ENCODE data around the gene AGMO. TPM values are rescaled to one million over a fixed set of nuclear protein-coding genes. Genes with fewer than 3 reads are reported as not detected.

AGMO gene
- total RNA-seq, 2 experiments from 2014 or later, result not detected

DNA sequence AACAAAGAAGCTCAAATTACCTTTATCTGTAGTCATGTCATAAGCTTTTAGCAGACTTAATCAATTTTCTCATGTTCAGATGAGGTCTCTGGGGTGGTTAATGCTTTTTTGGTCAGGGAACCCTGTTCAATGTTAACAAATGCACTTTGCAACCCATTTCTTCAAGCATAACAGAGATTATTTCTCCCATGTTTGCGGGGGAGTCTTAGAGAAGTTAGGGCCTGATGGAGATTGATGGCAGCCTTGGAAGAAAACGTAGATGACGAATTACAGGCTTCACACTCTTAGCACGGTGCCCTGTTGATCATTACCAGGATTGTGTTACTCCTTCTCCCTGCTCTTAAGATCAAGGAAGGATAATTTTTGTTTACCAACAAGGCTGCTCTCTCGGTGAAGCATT lies 76.4 kb downstream of the AGMO start:
- TF ChIP-seq, protein P1, sequence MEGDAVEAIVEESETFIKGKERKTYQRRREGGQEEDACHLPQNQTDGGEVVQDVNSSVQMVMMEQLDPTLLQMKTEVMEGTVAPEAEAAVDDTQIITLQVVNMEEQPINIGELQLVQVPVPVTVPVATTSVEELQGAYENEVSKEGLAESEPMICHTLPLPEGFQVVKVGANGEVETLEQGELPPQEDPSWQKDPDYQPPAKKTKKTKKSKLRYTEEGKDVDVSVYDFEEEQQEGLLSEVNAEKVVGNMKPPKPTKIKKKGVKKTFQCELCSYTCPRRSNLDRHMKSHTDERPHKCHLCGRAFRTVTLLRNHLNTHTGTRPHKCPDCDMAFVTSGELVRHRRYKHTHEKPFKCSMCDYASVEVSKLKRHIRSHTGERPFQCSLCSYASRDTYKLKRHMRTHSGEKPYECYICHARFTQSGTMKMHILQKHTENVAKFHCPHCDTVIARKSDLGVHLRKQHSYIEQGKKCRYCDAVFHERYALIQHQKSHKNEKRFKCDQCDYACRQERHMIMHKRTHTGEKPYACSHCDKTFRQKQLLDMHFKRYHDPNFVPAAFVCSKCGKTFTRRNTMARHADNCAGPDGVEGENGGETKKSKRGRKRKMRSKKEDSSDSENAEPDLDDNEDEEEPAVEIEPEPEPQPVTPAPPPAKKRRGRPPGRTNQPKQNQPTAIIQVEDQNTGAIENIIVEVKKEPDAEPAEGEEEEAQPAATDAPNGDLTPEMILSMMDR (IDR thresholded peaks at IDR 0.05), result no peak
- no peak overlapping the region for H3K4me3 Mint-ChIP-seq
- peaks cover 3% of the 10 kb centered on the region for H3K9me3 Mint-ChIP-seq
- H3K27me3 Mint-ChIP-seq, result no peaks in the 10 kb centered on the region
- no peaks in the 10 kb centered on the region for H3K36me3 Mint-ChIP-seq (ENCODE audit: low read depth)
- no peak overlapping the region for H3K27ac Mint-ChIP-seq
- CTCF ChIA-PET, result no interaction called here
- DNase-seq (no peak), ATAC-seq (no peak)
- POLR2A ChIA-PET, result no interaction called here
- intact Hi-C loops (cut with micrococcal nuclease), result no loop called here
- H3K4me1 Mint-ChIP-seq (ENCODE audit: low read depth), result no peaks in the 10 kb centered on the region

DNA sequence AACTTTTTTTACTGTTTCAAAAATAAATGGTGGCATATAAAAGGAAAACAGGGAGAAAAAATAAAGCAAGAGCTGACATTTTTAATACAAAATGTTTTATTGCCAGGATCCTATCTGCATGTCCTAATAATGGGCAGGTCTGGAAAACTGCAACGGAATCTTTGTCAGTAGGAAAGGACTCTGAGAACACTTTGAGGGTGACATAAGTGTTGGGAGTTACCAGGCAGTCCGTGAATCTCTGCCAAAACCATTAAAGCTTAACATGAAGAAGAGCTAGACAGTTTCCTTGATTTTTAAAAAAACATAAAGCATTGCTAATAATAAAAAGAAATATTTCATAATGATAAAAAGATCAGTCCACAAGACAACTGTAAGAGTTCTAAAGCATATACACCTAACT lies 80.7 kb downstream of the AGMO start:
- no peak for ATAC-seq
- intact Hi-C loops (cut with micrococcal nuclease), result no loop called here
- ChIA-PET CTCF (no interaction called here), POLR2A (no interaction called here)
- TF ChIP-seq, protein P1 (IDR thresholded peaks at IDR 0.05), result no peak
- Mint-ChIP-seq H3K27ac (no peak overlapping the region), H3K9me3 (peaks cover 3% of the 10 kb centered on the region), H3K27me3 (no peaks in the 10 kb centered on the region), H3K4me1 (ENCODE audit: low read depth) (no peaks in the 10 kb centered on the region), H3K36me3 (ENCODE audit: low read depth) (no peaks in the 10 kb centered on the region), H3K4me3 (no peak overlapping the region)
- no peak for DNase-seq

DNA sequence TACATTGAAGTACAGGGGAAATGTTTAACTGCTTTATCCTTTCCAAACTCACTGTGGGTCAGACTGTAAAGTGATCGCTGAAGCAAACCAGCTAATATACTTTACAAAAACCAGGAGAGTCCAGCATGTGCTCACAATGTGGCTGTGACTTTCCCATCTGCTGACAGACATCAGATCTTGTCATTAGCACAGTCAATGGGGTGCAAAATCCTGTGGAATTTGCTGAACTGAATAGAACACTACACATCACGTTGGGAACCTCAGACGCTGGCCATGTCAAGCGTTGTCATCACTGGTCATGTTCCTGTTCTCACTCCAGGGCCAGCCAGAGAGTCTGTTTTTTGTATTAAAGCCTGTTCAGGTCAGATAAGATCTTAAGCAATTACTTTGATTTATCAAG lies 83.4 kb downstream of the AGMO start:
- ChIA-PET POLR2A (no interaction called here), CTCF (interaction anchor here (0.6 kb wide), 1 partner anchor 545 kb away, joined by 3 read pairs; no protein-coding TSS in a partner anchor)
- Mint-ChIP-seq H3K4me3 (no peak overlapping the region), H3K36me3 (ENCODE audit: low read depth) (no peaks in the 10 kb centered on the region), H3K27ac (no peak overlapping the region), H3K9me3 (peaks cover 2% of the 10 kb centered on the region), H3K27me3 (no peaks in the 10 kb centered on the region), H3K4me1 (ENCODE audit: low read depth) (no peaks in the 10 kb centered on the region)
- DNase-seq (no peak), ATAC-seq (no peak)
- intact Hi-C loops (cut with micrococcal nuclease), result no loop called here
- TF ChIP-seq, protein P1 (IDR thresholded peaks at IDR 0.05), result no peak

DNA sequence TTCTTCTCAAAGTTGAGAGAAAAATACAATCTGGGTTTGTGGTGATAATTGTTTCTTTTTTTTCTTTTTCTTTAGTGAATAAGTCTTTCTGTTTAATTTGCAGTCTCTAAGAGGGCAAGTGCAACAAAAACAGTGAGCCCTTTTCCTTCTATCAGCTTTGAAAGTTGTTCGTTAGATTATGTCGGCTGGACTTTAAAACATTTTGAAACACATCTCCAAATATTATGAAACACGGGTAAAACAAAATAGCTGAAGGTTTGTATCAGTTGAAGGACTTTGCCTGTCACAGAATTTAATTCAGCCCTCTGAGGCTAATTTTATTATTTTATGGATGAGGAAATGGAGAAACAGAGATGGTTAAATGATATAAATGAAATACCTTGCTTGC lies 85.3 kb downstream of the AGMO start:
- intact Hi-C loops (cut with micrococcal nuclease), result no loop called here
- ChIA-PET CTCF (no interaction called here), POLR2A (no interaction called here)
- no peaks in the 10 kb centered on the region for H3K4me1 Mint-ChIP-seq (ENCODE audit: low read depth)
- no peaks in the 10 kb centered on the region for H3K27me3 Mint-ChIP-seq
- DNase-seq (no peak), ATAC-seq (no peak)
- H3K27ac Mint-ChIP-seq, result no peak overlapping the region
- H3K36me3 Mint-ChIP-seq (ENCODE audit: low read depth), result no peaks in the 10 kb centered on the region
- H3K9me3 Mint-ChIP-seq, result peaks cover 6% of the 10 kb centered on the region
- TF ChIP-seq, protein P1 (IDR thresholded peaks at IDR 0.05), result no peak
- H3K4me3 Mint-ChIP-seq, result no peak overlapping the region

DNA sequence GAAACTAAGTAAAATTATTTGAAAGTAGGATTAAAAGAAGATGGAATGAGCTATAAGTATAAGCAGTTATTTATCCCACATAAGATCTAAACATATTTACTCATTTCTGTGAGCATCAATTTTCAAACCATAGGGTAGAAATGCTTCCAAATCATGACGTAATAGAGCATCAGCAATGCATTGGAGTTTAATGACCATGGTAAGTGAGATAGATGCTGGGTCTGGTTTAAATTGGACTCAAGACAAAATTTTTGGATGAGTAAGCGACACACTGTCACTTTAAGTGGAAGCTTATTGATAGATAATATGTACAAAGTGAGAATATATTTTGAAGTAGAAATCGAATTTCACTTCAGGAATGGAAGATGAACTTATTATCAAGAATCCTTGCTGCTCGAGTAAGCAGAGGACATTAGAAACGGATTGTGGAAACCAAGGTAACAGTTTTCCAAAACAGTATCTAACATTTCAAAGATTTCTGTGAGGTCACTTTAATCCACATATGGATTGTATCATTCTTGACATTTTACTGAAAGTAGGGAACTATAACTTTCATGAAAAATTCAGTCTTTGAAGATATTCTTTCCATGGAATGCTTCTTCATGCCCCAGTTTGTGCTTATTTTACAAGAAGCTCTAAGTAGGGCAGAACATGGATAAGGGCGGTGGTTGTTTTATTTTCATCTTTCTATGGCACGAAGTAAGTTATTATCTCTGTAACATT lies 85.8 kb downstream of the AGMO start:
- Mint-ChIP-seq H3K4me3 (no peak overlapping the region), H3K4me1 (ENCODE audit: low read depth) (no peaks in the 10 kb centered on the region), H3K27ac (no peak overlapping the region), H3K9me3 (peaks cover 6% of the 10 kb centered on the region), H3K36me3 (ENCODE audit: low read depth) (no peaks in the 10 kb centered on the region), H3K27me3 (no peaks in the 10 kb centered on the region)
- no peak for DNase-seq
- no peak for ATAC-seq
- CTCF ChIA-PET, result interaction anchor here (0.7 kb wide), 1 partner anchor 190 kb away, joined by 3 read pairs; no protein-coding TSS in a partner anchor
- TF ChIP-seq, protein P1 (IDR thresholded peaks at IDR 0.05), result no peak
- intact Hi-C loops (cut with micrococcal nuclease), result no loop called here
- POLR2A ChIA-PET, result no interaction called here
